Measurements from ENCODE around the gene NUAK1.

The NUAK1 gene

GRCh38 chr12:106138633-106139421, at the start of gene NUAK1:
Gene NUAK1 (minus strand): TSS chr12:106138954. CDS start chr12:106138653, 301 bp downstream.
- intact Hi-C loops (cut with micrococcal nuclease), result no loop called here
- Mint-ChIP-seq H3K9me3 (no peaks in the 10 kb centered on the region), H3K27me3 (peaks cover 75% of the 10 kb centered on the region), H3K27ac (no peak within 1 kb of the TSS), H3K36me3 (ENCODE audit: low read depth) (no peaks in the 10 kb centered on the region), H3K4me1 (ENCODE audit: low read depth) (no peaks in the 10 kb centered on the region), H3K4me3 (peak within 1 kb of the TSS; percentile 58)

DNA sequence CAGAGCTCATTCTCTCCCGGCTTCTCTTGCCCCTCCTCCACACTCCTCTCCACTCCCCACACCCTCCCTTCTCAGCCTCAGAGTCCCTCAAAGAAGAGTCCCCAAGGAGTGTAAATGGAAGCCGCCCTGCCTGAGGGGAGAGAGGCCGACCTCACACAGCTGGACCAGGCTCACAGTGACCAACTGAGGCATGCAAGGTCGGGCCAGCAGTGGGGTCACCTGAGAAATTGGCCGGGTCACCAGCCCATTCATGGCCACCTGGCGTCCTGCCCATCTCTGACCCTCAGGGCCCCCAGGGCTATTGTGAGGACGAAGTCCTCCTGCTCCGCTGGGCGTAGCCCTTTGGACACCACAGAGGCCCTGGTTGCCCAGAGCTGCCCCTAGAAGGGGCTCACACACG, 49.5 kb upstream of the NUAK1 start:
- H3K27me3 Mint-ChIP-seq, result peaks cover 14% of the 10 kb centered on the region
- intact Hi-C loops (cut with micrococcal nuclease), result no loop called here
- H3K9me3 Mint-ChIP-seq, result no peaks in the 10 kb centered on the region
- no peaks in the 10 kb centered on the region for H3K36me3 Mint-ChIP-seq (ENCODE audit: low read depth)
- no peaks in the 10 kb centered on the region for H3K4me1 Mint-ChIP-seq (ENCODE audit: low read depth)
- no peak overlapping the region for H3K27ac Mint-ChIP-seq
- H3K4me3 Mint-ChIP-seq, result no peak overlapping the region

GRCh38 chr12:106187842-106188241, 49.1 kb upstream of the NUAK1 start:
- intact Hi-C loops (cut with micrococcal nuclease), result no loop called here
- H3K27ac Mint-ChIP-seq, result no peak overlapping the region
- no peaks in the 10 kb centered on the region for H3K4me1 Mint-ChIP-seq (ENCODE audit: low read depth)
- H3K9me3 Mint-ChIP-seq, result no peaks in the 10 kb centered on the region
- no peaks in the 10 kb centered on the region for H3K36me3 Mint-ChIP-seq (ENCODE audit: low read depth)
- H3K27me3 Mint-ChIP-seq, result peaks cover 16% of the 10 kb centered on the region
- no peak overlapping the region for H3K4me3 Mint-ChIP-seq

- Mint-ChIP-seq H3K4me1 (ENCODE audit: low read depth) (no peaks in the 10 kb centered on the region), H3K27me3 (peaks cover 16% of the 10 kb centered on the region), H3K27ac (no peak overlapping the region), H3K4me3 (no peak overlapping the region), H3K9me3 (no peaks in the 10 kb centered on the region), H3K36me3 (ENCODE audit: low read depth) (no peaks in the 10 kb centered on the region)
- intact Hi-C loops (cut with micrococcal nuclease), result no loop called here
Observed at GRCh38 chr12:106187155-106187789, 48.5 kb upstream of the NUAK1 start.

DNA sequence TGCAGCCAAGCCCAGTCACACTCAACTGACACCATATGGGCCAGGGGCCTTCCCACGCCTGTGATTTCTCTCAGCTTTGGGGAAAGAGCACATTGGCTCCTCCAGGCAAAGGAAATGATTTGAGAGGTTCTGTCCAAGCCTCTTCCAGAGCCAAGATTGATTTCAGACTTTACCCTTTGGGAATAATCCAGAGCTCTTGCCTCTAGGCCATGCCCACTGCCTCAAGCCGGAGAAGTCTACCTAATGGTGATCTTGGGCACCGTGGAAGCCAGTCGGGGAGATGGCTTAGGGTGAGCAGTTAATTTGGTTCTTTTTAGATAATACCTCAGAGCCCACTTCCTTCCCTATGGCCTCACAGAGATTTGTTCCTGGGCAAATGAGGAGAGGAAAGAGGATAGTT, 45.0 kb upstream of the NUAK1 start:
- intact Hi-C loops (cut with micrococcal nuclease), result no loop called here
- no peaks in the 10 kb centered on the region for H3K9me3 Mint-ChIP-seq
- H3K4me1 Mint-ChIP-seq (ENCODE audit: low read depth), result no peaks in the 10 kb centered on the region
- H3K36me3 Mint-ChIP-seq (ENCODE audit: low read depth), result no peaks in the 10 kb centered on the region
- H3K27me3 Mint-ChIP-seq, result peaks cover 11% of the 10 kb centered on the region
- H3K4me3 Mint-ChIP-seq, result no peak overlapping the region
- H3K27ac Mint-ChIP-seq, result no peak overlapping the region

- Mint-ChIP-seq H3K9me3 (no peaks in the 10 kb centered on the region), H3K4me1 (ENCODE audit: low read depth) (no peaks in the 10 kb centered on the region), H3K36me3 (ENCODE audit: low read depth) (no peaks in the 10 kb centered on the region), H3K4me3 (no peak overlapping the region), H3K27ac (no peak overlapping the region), H3K27me3 (peaks cover 3% of the 10 kb centered on the region)
- intact Hi-C loops (cut with micrococcal nuclease), result no loop called here
Observed at GRCh38 chr12:106181401-106182114, 42.8 kb upstream of the NUAK1 start.

DNA sequence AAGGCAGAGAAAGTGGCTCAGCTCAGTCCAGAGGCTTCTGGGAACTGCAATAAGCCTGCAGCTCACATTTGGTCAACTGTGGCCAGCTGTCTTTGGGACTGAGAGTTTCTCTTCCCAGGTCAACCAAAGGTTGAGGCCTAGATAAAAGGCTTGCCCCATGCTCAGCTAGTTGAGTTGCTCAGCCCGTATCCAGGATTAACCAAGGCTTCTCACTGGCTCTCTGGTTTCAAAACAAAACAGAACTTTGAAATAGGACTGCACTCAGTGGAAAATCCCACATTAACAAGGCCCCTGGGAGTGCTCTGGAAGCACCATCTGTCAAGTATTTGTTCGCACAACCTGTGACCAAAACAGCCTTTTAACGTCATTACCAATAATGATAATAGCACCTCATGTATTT, 40.3 kb upstream of the NUAK1 start:
- peaks cover 7% of the 10 kb centered on the region for H3K27me3 Mint-ChIP-seq
- H3K4me3 Mint-ChIP-seq, result no peak overlapping the region
- H3K36me3 Mint-ChIP-seq (ENCODE audit: low read depth), result no peaks in the 10 kb centered on the region
- H3K27ac Mint-ChIP-seq, result no peak overlapping the region
- H3K4me1 Mint-ChIP-seq (ENCODE audit: low read depth), result no peaks in the 10 kb centered on the region
- no peaks in the 10 kb centered on the region for H3K9me3 Mint-ChIP-seq
- intact Hi-C loops (cut with micrococcal nuclease), result no loop called here

- H3K4me3 Mint-ChIP-seq, result no peak overlapping the region
- intact Hi-C loops (cut with micrococcal nuclease), result no loop called here
- H3K27ac Mint-ChIP-seq, result no peak overlapping the region
- no peaks in the 10 kb centered on the region for H3K36me3 Mint-ChIP-seq (ENCODE audit: low read depth)
- H3K9me3 Mint-ChIP-seq, result no peaks in the 10 kb centered on the region
- peaks cover 7% of the 10 kb centered on the region for H3K27me3 Mint-ChIP-seq
- no peaks in the 10 kb centered on the region for H3K4me1 Mint-ChIP-seq (ENCODE audit: low read depth)
Observed at GRCh38 chr12:106178562-106178961, 39.8 kb upstream of the NUAK1 start.

- intact Hi-C loops (cut with micrococcal nuclease), result no loop called here
- peaks cover 12% of the 10 kb centered on the region for H3K27me3 Mint-ChIP-seq
- no peaks in the 10 kb centered on the region for H3K4me1 Mint-ChIP-seq (ENCODE audit: low read depth)
- H3K36me3 Mint-ChIP-seq (ENCODE audit: low read depth), result no peaks in the 10 kb centered on the region
- no peaks in the 10 kb centered on the region for H3K9me3 Mint-ChIP-seq
- no peak overlapping the region for H3K27ac Mint-ChIP-seq
- H3K4me3 Mint-ChIP-seq, result no peak overlapping the region
Observed at GRCh38 chr12:106176560-106176959, 37.8 kb upstream of the NUAK1 start.

DNA sequence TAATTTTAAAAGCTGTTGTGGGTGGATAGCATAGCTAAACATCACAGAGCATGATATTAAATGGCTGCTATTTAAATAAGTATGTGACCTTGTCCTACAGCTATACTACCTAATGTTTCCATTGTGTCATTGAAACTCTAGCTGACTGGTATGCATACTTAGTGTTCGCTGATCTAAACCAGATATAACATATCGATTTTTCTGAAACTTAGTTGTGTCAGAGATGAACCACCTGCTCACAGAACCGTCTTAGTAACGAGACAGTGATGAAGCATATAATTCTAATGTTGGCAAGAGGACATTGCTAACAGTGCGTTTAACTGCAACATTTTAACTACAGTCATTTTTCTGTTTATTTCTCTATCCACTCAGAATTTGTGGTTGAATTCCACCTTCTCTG, 36.1 kb upstream of the NUAK1 start:
- Mint-ChIP-seq H3K9me3 (no peaks in the 10 kb centered on the region), H3K27me3 (peaks cover 15% of the 10 kb centered on the region), H3K27ac (no peak overlapping the region), H3K36me3 (ENCODE audit: low read depth) (no peaks in the 10 kb centered on the region), H3K4me3 (no peak overlapping the region), H3K4me1 (ENCODE audit: low read depth) (no peaks in the 10 kb centered on the region)
- intact Hi-C loops (cut with micrococcal nuclease), result no loop called here

DNA sequence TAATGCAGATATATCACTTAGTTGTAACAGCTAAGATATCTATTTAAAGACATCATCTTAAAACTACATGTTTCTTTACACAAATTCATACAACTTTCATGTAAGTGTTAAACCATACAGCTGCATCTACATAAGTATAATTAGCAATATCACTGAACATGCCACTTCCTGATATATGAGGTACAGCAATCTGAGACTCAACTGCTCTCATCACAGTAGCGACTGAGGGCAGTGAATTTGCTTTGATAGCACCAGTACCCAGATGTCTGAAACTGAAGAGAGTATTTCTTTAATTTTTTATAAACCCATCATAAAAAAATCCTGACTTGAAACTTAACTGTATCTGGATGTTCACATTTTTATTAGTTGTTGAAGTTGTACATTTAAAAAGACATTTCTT, 34.7 kb upstream of the NUAK1 start:
- Mint-ChIP-seq H3K4me3 (no peak overlapping the region), H3K4me1 (ENCODE audit: low read depth) (no peaks in the 10 kb centered on the region), H3K9me3 (no peaks in the 10 kb centered on the region), H3K36me3 (ENCODE audit: low read depth) (no peaks in the 10 kb centered on the region), H3K27ac (no peak overlapping the region), H3K27me3 (peaks cover 15% of the 10 kb centered on the region)
- intact Hi-C loops (cut with micrococcal nuclease), result no loop called here

DNA sequence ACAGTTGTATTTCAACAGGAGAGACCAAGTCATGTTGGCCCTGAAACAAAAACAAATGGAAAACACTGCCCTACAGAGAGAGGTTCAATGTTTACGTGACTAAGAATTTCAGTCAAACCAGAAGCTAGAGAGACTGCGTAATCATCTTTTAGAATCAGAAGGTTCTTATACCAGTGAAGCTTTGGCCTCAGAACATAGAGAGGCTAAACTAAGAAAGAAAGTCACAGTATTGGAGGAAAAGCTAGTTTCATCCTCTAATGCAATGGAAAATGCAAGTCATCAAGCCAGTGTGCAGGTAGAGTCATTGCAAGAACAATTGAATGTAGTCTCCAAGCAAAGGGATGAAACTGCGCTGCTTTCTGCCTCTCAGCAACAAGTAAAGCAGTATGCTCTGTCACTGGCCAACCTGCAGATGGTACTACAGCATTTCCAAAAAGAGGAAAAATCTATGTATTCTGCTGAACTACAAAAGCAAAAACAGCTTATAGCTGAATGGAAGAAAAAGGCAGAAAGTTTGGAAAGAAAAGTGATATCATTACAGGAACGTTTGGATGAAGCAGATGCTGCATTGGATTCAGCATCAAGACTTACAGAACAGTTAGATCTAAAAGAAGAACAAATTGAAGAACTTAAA, 32.5 kb upstream of the NUAK1 start:
- intact Hi-C loops (cut with micrococcal nuclease), result no loop called here

GRCh38 chr12:106170285-106170684, 31.5 kb upstream of the NUAK1 start:
- Mint-ChIP-seq H3K36me3 (ENCODE audit: low read depth) (no peaks in the 10 kb centered on the region), H3K4me3 (no peak overlapping the region), H3K27me3 (peaks cover 26% of the 10 kb centered on the region), H3K4me1 (ENCODE audit: low read depth) (no peaks in the 10 kb centered on the region), H3K27ac (no peak overlapping the region), H3K9me3 (no peaks in the 10 kb centered on the region)
- intact Hi-C loops (cut with micrococcal nuclease), result no loop called here

More for the DNA sequence above, 32.5 kb upstream of the NUAK1 start:
- Mint-ChIP-seq H3K27me3 (peaks cover 25% of the 10 kb centered on the region), H3K27ac (no peak overlapping the region), H3K4me3 (no peak overlapping the region), H3K36me3 (ENCODE audit: low read depth) (no peaks in the 10 kb centered on the region), H3K9me3 (no peaks in the 10 kb centered on the region), H3K4me1 (ENCODE audit: low read depth) (no peaks in the 10 kb centered on the region)

GRCh38 chr12:106163712-106164111, 25.0 kb upstream of the NUAK1 start:
- Mint-ChIP-seq H3K27me3 (peaks cover 18% of the 10 kb centered on the region), H3K27ac (no peak overlapping the region), H3K4me3 (no peak overlapping the region), H3K36me3 (ENCODE audit: low read depth) (no peaks in the 10 kb centered on the region), H3K4me1 (ENCODE audit: low read depth) (no peaks in the 10 kb centered on the region), H3K9me3 (no peaks in the 10 kb centered on the region)
- intact Hi-C loops (cut with micrococcal nuclease), result no loop called here
